ENCODE data around the gene R3HDM4.

GRCh38 chr19:901216-902092 is 11.6 kb downstream of the R3HDM4 start:
- TF ChIP-seq POLR2AphosphoS5 (IDR thresholded peaks at IDR 0.05; ENCODE audit: insufficient read depth, low read depth, low read length) = no peak
- no peak for TF ChIP-seq POLR2A (IDR thresholded peaks at IDR 0.05; ENCODE audit: low read depth, low read length)
- TF ChIP-seq CTCF (IDR thresholded peaks at IDR 0.05; ENCODE audit: extremely low read depth in 1 of 2, insufficient read depth in 1 of 2, low read depth in 1 of 2, low read length in 2 of 2) = no peak
- no peak for TF ChIP-seq EZH2 (IDR thresholded peaks at IDR 0.05; ENCODE audit: borderline replicate concordance, low read depth, low read length, severe bottlenecking)
- TF ChIP-seq MAX (IDR thresholded peaks at IDR 0.05; ENCODE audit: insufficient read depth, insufficient read length) = no peak

Measured in endothelial cell of umbilical vein (primary cell).